GM13977 (cell line): ENCODE data around the gene SRRM4.

Experiments used
- DNase-seq: peaks from one replicate; pipeline ENCODE4 v3.0.0; 2012; ENCODE audit warnings: low spot score
- CTCF ChIP-seq: IDR thresholded peaks from 2 replicates; pipeline ENCODE4 v1.5.1; 2012; ENCODE audit warnings: mild to moderate bottlenecking, control low read depth; ENCODE audit not compliant: insufficient read depth; ENCODE audit errors: extremely low read depth, missing control alignments
- in situ Hi-C: fragments of 300-500 bp; cut with MboI; formaldehyde crosslinking; loops from one replicate; pipeline ENCODE4 v1.12.0; 2022; ENCODE audit warnings: low sequenced_read_pairs, low pct_unique_long_range_greater_than_20kb, mixed read lengths, inconsistent platforms; ENCODE audit not compliant: unreplicated experiment

SRRM4 gene

DNA sequence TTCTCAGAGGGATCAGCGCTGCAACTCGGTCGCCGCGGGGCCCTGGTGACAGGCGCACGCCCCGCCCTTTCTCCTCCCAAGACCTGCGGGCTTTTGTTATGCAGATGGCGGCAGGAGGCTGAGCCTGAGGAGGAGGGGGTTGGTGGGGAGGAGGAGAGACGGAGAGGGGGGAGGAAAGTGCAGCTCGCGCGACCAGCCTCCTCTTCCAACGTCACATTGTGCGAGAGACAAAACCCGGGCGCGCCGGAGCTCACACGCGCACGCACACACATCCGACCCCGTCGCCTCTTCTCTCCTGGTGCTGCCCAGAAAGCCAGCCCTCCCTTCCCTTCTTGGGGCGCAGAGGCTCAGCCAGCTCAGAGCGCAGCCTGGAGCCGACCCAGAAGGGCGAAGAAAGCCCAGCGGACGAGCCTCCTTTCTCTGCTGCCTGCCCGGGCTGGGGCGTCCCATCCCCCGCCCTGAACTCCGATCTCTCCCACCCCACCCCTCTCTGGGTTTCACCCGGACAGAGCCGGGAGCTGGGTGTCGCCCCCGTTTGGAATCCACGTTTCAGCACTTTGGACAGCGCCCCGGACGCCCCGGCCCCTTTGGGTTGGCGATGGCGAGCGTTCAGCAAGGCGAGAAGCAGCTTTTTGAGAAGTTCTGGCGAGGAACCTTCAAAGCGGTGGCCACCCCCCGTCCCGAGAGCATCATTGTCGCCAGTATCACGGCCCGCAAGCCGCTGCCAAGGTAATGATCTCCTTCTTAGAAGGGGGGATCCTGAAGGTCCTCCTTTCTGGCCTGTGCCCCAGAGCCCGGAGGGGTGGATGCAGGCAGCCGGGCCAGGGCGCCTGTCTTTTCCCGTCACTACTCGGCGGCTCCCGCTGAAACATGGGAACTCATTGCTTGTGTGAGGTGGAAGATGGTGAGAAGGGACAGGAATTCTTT, at the start of gene SRRM4:
Gene SRRM4 (plus strand): TSS at position 257 of the 927 bp plus-strand sequence. CDS start 342 bp downstream, at position 599.
- in situ Hi-C loops = no loop called here
- no peak for TF ChIP-seq CTCF
- no peak for DNase-seq

GRCh38 chr12:118946256-118946655, 35.1 kb upstream of the SRRM4 start:
- no peak for TF ChIP-seq CTCF
- in situ Hi-C loops = no loop called here
- no peak for DNase-seq

DNA sequence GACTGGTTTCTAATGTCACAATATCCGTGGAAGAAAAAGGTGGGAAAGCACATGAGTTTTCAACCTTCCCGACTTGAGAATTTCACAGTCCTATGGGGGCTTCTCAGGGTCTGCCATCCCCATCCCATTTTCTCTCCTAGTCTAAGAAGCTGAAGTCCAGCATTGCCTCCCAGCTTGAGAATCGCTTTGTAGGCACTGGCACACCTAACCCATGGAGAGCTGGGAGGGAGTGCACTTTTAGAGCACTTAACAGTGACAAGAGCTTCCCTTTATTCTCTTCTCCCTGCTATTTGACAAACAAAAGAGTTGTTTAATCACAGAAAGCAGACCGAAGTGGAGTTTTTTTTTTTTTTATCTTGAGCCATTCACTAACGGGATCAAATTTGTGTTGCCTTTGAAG, 22.8 kb upstream of the SRRM4 start:
- TF ChIP-seq CTCF = no peak
- in situ Hi-C loops = no loop called here
- no peak for DNase-seq

GRCh38 chr12:118959348-118959747, 22.0 kb upstream of the SRRM4 start:
- no peak for TF ChIP-seq CTCF
- DNase-seq = no peak
- in situ Hi-C loops = no loop called here

DNA sequence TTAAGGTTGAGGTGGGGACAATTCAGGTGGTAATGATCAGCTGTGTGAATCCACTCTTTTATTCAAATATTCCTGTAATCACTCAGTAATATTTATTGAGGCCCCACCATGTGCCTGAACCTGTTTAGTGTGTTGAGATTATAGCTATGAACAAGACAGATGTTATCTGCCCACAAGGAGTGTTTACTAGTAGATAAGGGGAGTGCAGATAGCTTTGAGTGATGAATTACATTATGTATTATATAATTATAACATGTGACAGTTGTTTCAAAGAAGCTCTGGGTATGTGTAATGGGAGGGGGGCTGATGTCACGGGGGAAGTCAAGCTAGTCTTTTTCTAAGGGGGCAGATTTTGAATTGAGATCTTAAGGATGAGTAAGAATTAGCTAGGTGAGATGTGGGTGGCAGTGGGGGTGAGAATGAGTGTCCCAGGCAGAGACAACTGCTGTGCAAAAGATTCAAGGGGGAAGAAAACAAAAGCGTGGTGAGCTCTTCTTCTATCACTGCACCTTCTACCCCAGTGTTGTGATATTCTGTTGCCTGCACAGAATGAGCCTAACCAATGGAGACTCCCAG, 21.3 kb upstream of the SRRM4 start:
- DNase-seq = no peak
- in situ Hi-C loops = no loop called here
- TF ChIP-seq CTCF = no peak

DNA sequence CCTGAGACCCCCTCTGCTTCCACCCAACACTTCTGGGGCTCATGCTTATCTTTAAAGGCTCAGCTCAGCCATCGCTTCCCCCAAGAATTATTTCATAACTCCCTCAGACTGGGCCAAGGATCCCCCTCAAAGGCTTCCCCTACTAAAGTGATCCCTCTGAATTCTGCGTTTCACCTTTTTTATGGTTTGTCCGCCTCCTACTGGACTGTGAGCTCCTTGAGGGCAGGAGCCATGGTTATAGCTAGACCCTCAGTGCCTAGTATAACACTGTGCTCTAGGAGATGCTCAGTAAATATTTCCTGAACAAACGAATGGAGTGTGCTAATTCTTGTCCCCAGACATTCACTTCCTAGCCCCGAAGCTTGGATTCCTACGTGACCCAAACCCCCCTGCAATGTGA, 20.5 kb upstream of the SRRM4 start:
- no peak for TF ChIP-seq CTCF
- in situ Hi-C loops = no loop called here
- no peak for DNase-seq
